HEK293 (cell line): Measurements from ENCODE around the gene CD101.

Experiments
- ZFP37 ChIP-seq: fragments of 450-650 bp; formaldehyde crosslinking; IDR thresholded peaks from 2 replicates; pipeline ENCODE4 v1.5.1; 2016; ENCODE audit warnings: missing biosample characterization, missing genetic modification characterization
- TF ChIP-seq, protein P1 (sequence below): fragments of 450-650 bp; formaldehyde crosslinking; IDR thresholded peaks from 2 replicates; pipeline ENCODE4 v1.5.1; 2016; ENCODE audit warnings: missing biosample characterization, missing genetic modification characterization
- TF ChIP-seq, protein P2 (sequence below): fragments of 450-650 bp; formaldehyde crosslinking; optimal IDR thresholded peaks from 2 replicates; pipeline ENCODE3; 2016; ENCODE audit warnings: missing biosample characterization, mild to moderate bottlenecking, missing genetic modification characterization
- TF ChIP-seq, protein P3 (sequence below): fragments of 450-650 bp; formaldehyde crosslinking; IDR thresholded peaks from 2 replicates; pipeline ENCODE4 v1.5.1; 2016; ENCODE audit warnings: missing biosample characterization, missing genetic modification characterization
- TF ChIP-seq, protein P4 (sequence below): fragments of 450-650 bp; formaldehyde crosslinking; IDR thresholded peaks from 2 replicates; pipeline ENCODE4 v1.5.1; 2016; ENCODE audit warnings: missing biosample characterization, missing genetic modification characterization

DNA sequence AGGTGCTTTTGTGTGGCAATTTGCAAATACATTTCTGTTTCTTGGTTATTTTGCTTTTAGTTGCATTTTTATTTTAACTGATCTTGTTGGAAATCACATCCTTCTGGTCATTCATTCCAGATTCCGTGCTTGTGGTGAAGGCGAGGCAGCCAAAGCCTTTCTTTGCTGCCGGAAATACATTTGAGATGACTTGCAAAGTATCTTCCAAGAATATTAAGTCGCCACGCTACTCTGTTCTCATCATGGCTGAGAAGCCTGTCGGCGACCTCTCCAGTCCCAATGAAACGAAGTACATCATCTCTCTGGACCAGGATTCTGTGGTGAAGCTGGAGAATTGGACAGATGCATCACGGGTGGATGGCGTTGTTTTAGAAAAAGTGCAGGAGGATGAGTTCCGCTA lies 34.8 kb upstream of the CD101 start:
- TF ChIP-seq, protein P1, sequence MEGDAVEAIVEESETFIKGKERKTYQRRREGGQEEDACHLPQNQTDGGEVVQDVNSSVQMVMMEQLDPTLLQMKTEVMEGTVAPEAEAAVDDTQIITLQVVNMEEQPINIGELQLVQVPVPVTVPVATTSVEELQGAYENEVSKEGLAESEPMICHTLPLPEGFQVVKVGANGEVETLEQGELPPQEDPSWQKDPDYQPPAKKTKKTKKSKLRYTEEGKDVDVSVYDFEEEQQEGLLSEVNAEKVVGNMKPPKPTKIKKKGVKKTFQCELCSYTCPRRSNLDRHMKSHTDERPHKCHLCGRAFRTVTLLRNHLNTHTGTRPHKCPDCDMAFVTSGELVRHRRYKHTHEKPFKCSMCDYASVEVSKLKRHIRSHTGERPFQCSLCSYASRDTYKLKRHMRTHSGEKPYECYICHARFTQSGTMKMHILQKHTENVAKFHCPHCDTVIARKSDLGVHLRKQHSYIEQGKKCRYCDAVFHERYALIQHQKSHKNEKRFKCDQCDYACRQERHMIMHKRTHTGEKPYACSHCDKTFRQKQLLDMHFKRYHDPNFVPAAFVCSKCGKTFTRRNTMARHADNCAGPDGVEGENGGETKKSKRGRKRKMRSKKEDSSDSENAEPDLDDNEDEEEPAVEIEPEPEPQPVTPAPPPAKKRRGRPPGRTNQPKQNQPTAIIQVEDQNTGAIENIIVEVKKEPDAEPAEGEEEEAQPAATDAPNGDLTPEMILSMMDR, result no peak
- no peak for TF ChIP-seq ZFP37 (tag by site-specific recombination)
- TF ChIP-seq, protein P2, sequence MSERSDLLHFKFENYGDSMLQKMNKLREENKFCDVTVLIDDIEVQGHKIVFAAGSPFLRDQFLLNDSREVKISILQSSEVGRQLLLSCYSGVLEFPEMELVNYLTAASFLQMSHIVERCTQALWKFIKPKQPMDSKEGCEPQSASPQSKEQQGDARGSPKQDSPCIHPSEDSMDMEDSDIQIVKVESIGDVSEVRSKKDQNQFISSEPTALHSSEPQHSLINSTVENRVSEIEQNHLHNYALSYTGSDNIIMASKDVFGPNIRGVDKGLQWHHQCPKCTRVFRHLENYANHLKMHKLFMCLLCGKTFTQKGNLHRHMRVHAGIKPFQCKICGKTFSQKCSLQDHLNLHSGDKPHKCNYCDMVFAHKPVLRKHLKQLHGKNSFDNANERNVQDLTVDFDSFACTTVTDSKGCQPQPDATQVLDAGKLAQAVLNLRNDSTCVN, result no peak
- TF ChIP-seq, protein P3, sequence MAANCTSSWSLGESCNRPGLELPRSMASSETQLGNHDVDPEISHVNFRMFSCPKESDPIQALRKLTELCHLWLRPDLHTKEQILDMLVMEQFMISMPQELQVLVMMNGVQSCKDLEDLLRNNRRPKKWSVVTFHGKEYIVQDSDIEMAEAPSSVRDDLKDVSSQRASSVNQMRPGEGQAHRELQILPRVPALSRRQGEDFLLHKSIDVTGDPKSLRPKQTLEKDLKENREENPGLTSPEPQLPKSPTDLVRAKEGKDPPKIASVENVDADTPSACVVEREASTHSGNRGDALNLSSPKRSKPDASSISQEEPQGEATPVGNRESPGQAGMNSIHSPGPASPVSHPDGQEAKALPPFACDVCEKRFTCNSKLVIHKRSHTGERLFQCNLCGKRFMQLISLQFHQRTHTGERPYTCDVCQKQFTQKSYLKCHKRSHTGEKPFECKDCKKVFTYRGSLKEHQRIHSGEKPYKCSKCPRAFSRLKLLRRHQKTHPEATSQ (tag by site-specific recombination), result no peak
- TF ChIP-seq, protein P4, sequence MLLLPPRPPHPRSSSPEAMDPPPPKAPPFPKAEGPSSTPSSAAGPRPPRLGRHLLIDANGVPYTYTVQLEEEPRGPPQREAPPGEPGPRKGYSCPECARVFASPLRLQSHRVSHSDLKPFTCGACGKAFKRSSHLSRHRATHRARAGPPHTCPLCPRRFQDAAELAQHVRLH (tag by site-specific recombination), result no peak
